Body of pancreas (tissue), 4 donors: ENCODE results near the gene JMJD8. TPM values are rescaled to one million over a fixed set of nuclear protein-coding genes. Genes with fewer than 3 reads are reported as not detected.

Experiments
- ATAC-seq: fragments of 150-250 bp; one replicate; pipeline ENCODE4 v1.9.1; 2016
- DNase-seq, 4 donors: peaks; one replicate each; pipeline ENCODE4 v3.0.0-alpha.2; 2019
- H3K27ac ChIP-seq, 4 donors: fragments of 200-600 bp; sonication (generic); 1 replicate in 3 of 4; 2 replicates in 1 of 4; pipeline versions ENCODE4 v1.5.1 to v1.6.1; 2016 to 2019; ENCODE audit warnings: mild to moderate bottlenecking in 1 of 4, mixed read lengths in 1 of 4, moderate library complexity in 1 of 4
- H3K27me3 ChIP-seq, 2 donors: fragments of 200-600 bp; sonication (generic); one replicate each; pipeline ENCODE4 v1.6.0; 2016; ENCODE audit warnings: mild to moderate bottlenecking in 1 of 2
- H3K36me3 ChIP-seq, 2 donors: fragments of 200-600 bp; sonication (generic); replicated peaks in 1 of 2; 2 replicates each; pipeline ENCODE4 v1.5.1; 2016; ENCODE audit warnings: low read depth in 2 of 2; ENCODE audit not compliant: insufficient read depth in 1 of 2
- H3K4me1 ChIP-seq: fragments of 200-600 bp; sonication (generic); one replicate; pipeline ENCODE4 v1.6.0; 2016
- H3K4me3 ChIP-seq, 2 donors: fragments of 200-600 bp; sonication (generic); 1 replicate in 1 of 2; 2 replicates in 1 of 2; pipeline ENCODE4 v1.5.1; 2016 to 2019
- H3K9me3 ChIP-seq, 3 donors: fragments of 200-600 bp; sonication (generic); 1 replicate in 2 of 3; 2 replicates in 1 of 3; pipeline ENCODE4 v1.5.1; 2016
- POLR2A ChIP-seq, 3 donors: fragments of 450-650 bp; IDR thresholded peaks; one replicate each; pipeline ENCODE4 v1.6.1; 2016; ENCODE audit warnings: antibody characterized with exemption in 3 of 3, mild to moderate bottlenecking in 2 of 3
- WGBS, 2 donors: methylation state at CpG; one replicate each; pipeline ENCODE4 v1.1.5; 2017; 5-methylcytosine and 5-hydroxymethylcytosine counted together
- intact Hi-C: fragments of 100-400 bp; cut with DNase I; formaldehyde crosslinking; loops from one replicate; pipeline ENCODE4 v1.15.1; 2023
- total RNA-seq, 2 donors: library from RNA; depleted of rRNA; stranded (reverse); fragments of >200 nt; gene quantifications; one replicate each; pipeline ENCODE4 v1.1.0, GENCODE V29; 2016
- TF ChIP-seq, protein P1 (sequence below), 7 experiments: fragments of 450-650 bp in 4 of 7; fragments of 200-600 bp in 3 of 7; sonication (generic) in 3 of 7; IDR thresholded peaks; one replicate each; pipeline ENCODE4 v1.5.1; 2016 to 2019; ENCODE audit warnings: antibody characterized with exemption in 7 of 7

Gene JMJD8
- total RNA-seq, 2 donors from 2014 or later: 49.5 to 128 TPM

DNA sequence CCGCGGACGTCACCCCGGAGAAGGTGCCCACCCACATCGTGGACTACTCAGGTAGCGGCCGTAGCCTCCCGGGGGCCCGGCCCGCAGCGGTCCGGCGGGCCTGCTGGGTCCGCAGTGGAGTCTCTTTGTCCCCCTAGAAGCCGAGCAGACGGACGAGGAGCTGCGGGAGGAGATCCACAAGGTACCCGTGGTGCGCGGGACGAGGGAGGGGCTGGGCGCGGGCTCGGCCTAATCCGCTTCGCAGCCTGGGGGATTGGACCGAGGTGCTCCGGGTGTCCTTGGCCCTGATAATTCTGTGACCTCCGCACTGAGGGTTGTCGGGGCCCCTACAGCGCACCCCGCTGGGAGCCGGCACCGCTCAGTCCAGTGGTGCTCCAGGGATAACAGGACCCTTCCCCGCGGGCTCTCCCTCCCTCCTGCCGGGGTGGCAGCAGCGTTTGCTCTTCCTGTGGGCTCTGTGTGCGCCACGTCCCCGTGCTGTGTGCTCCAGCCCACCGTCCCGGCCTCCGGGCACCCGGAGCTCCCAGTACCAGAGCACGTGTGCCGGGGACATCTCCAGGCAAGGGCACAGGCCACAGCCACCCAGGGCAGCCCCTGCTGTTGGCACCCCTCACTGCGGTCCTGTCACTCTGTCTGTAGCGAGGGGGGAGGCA, 15.5 kb downstream of the JMJD8 start:
- ATAC-seq (no peak), DNase-seq (no peak)
- Histone ChIP-seq H3K36me3 (peaks cover 0 to 21% of the 10 kb centered on the region in 2 donors), H3K4me3 (peak overlapping the region; percentile 70 to 73), H3K27ac (peak overlapping the region; percentile 42 to 80 (median 66)), H3K9me3 (no peaks in the 10 kb centered on the region), H3K27me3 (no peaks in the 10 kb centered on the region), H3K4me1 (peaks cover 23% of the 10 kb centered on the region)
- TF ChIP-seq POLR2A (IDR thresholded peaks at IDR 0.05): no peak
- TF ChIP-seq, protein P1, sequence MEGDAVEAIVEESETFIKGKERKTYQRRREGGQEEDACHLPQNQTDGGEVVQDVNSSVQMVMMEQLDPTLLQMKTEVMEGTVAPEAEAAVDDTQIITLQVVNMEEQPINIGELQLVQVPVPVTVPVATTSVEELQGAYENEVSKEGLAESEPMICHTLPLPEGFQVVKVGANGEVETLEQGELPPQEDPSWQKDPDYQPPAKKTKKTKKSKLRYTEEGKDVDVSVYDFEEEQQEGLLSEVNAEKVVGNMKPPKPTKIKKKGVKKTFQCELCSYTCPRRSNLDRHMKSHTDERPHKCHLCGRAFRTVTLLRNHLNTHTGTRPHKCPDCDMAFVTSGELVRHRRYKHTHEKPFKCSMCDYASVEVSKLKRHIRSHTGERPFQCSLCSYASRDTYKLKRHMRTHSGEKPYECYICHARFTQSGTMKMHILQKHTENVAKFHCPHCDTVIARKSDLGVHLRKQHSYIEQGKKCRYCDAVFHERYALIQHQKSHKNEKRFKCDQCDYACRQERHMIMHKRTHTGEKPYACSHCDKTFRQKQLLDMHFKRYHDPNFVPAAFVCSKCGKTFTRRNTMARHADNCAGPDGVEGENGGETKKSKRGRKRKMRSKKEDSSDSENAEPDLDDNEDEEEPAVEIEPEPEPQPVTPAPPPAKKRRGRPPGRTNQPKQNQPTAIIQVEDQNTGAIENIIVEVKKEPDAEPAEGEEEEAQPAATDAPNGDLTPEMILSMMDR (IDR thresholded peaks at IDR 0.05): no peak
- intact Hi-C loops: no loop called here
- 5% methylated on average over 48 of the region's 50 CpGs; no CpG with 5 or more reads in 1 of the 2 donors for WGBS, 2 donors

DNA sequence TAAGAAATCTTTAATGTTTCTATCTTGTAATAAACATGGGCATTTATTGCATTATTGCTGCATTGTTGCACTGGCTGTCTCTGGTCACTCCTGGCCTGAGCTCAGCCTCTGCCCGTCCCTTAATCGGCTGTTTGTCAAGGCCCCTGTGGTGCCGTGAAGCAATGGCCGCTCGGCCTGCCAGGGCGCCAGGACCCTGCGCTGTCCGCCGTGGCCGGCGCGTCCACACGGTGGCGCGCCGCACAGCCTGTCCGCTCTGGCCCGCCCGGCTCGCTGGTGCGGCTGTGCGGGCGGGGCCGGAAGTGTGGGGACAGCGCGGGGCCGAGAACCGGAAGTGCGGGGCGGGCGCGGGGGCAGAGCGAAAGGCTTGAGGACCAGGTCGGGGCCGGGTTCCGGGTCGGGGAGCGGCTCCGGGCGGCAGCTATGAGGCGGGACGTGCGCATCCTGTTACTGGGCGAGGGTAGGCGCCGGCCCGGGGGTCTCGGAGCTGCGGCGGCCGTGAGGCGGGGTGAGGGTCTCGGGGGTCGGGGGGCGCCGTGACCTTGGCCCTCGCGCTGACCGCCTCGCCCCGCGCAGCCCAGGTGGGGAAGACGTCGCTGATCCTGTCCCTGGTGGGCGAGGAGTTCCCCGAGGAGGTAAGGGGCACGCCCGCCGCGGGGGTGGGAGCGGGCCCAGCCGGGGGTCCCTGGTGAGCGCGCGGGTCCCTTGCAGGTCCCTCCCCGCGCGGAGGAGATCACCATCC, 16.2 kb downstream of the JMJD8 start, which contains the start of gene RHOT2:
Gene RHOT2, plus strand, starts transcription at position 353 of the 739 bp plus-strand sequence. Its CDS starts 68 bp downstream, at position 421.
- peak within 1 kb of the TSS; percentile 42 to 80 (median 66) for H3K27ac ChIP-seq
- intact Hi-C loops: no loop called here
- H3K27me3 ChIP-seq: no peaks in the 10 kb centered on the region
- H3K36me3 ChIP-seq: peaks cover 0 to 21% of the 10 kb centered on the region in 2 donors
- DNase-seq (peak; percentile 93 to 94 (median 94)), ATAC-seq (peak; percentile 97)
- peak within 1 kb of the TSS; percentile 70 to 73 for H3K4me3 ChIP-seq
- peak in 2 of 3 donors; percentile 56 to 76 for TF ChIP-seq POLR2A (IDR thresholded peaks at IDR 0.05)
- TF ChIP-seq, protein P1 (IDR thresholded peaks at IDR 0.05): peak; percentile 56 to 99 (median 92)
- no peaks in the 10 kb centered on the region for H3K9me3 ChIP-seq
- peaks cover 23% of the 10 kb centered on the region for H3K4me1 ChIP-seq
- WGBS, 2 donors: 0% methylated on average over 13 to 68 of the region's 78 CpGs

DNA sequence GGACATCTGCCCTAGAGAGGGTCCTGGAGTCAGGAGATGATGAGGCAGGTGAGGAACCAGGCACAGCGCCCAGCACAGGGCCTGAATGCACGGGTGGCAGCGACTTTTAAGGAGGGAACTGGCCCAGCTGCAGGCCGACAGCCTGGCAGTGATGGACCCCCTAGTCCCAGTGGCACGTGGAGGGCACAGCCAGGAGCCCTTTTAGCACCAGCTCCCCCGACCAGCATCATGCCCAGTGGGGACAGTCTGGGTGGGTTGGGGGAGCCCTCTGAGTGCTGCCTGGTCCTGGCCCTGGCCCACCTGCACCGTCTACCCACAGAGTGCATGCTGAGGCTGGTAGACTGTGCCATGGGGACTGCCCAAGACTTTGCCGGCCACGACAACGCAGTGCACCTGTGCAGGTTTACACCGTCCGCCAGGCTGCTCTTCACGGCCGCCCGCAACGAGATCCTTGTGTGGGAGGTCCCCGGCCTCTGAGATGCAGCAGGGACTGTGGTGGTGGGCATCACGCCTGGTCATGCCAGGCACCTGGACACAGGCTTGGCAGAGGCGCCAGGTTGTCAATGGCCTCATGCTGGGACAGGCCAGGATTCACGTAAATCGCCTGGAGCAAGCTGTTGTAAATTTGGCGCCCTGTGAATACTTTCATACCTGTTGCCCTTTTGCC, 16.9 kb downstream of the JMJD8 start:
- Histone ChIP-seq H3K9me3 (no peaks in the 10 kb centered on the region), H3K36me3 (peaks cover 0 to 14% of the 10 kb centered on the region in 2 donors), H3K4me1 (peaks cover 23% of the 10 kb centered on the region), H3K27ac (peak overlapping the region in 3 of 4 donors; percentile 57 to 80 (median 75)), H3K27me3 (no peaks in the 10 kb centered on the region), H3K4me3 (no peak overlapping the region)
- ATAC-seq (peak; percentile 2), DNase-seq (peak in 1 of 4 donors; percentile 36)
- no peak for TF ChIP-seq POLR2A (IDR thresholded peaks at IDR 0.05)
- TF ChIP-seq, protein P1 (IDR thresholded peaks at IDR 0.05): no peak
- intact Hi-C loops: no loop called here
- WGBS, 2 donors: 73 to 77% methylated on average over 16 to 22 of the region's 22 CpGs

DNA sequence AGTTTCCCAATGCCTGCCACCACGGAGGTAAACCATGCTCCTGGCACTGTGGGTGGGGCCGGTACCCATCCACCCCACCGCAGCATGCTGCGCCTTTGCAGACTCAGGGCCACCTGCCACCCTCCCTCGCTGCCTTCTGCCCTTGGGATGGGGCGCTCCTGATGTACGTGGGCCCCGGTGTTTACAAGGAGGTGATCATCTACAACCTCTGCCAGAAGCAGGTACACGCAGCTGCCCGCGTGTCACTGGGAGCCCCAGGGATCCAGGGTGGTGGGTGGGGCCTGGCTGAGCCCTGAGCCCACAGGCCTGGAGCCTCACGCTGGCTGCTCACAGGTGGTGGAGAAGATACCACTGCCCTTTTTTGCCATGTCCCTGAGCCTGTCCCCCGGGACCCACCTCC, 17.6 kb downstream of the JMJD8 start:
- no peak for TF ChIP-seq POLR2A (IDR thresholded peaks at IDR 0.05)
- TF ChIP-seq, protein P1 (IDR thresholded peaks at IDR 0.05): no peak
- Histone ChIP-seq H3K4me1 (peaks cover 28% of the 10 kb centered on the region), H3K27me3 (no peaks in the 10 kb centered on the region), H3K9me3 (no peaks in the 10 kb centered on the region), H3K27ac (no peak overlapping the region), H3K36me3 (peaks cover 0 to 10% of the 10 kb centered on the region in 2 donors), H3K4me3 (no peak overlapping the region)
- 85 to 94% methylated on average over 5 to 10 of the region's 13 CpGs for WGBS, 2 donors
- intact Hi-C loops: no loop called here
- DNase-seq: no peak
- no peak for ATAC-seq
